Chondrocyte (in vitro differentiated cells): ENCODE data around the gene SGSM1. TPM values are rescaled to one million over a fixed set of nuclear protein-coding genes. Genes with fewer than 3 reads are reported as not detected.
"Not testable (repeated sequence)": the region's sequence is repeated elsewhere in the genome, so short reads cannot be mapped to it uniquely, and the experiment has no call there.

ENCODE experiments used
- DNase-seq: peaks from one replicate; pipeline ENCODE4 v3.0.0; 2021; ENCODE audit warnings: mixed read lengths, low spot score
- H3K27ac Mint-ChIP-seq: one replicate; pipeline ENCODE4 v1.8.0; 2021; ENCODE audit warnings: mild to moderate bottlenecking, moderate library complexity, mixed read lengths; ENCODE audit not compliant: unreplicated experiment
- H3K27me3 Mint-ChIP-seq: 2 replicates; pipeline ENCODE4 v1.8.0; 2021; ENCODE audit warnings: low read depth, mixed read lengths
- H3K36me3 Mint-ChIP-seq: 2 replicates; pipeline ENCODE4 v1.8.0; 2021; ENCODE audit warnings: low read depth, mixed read lengths
- H3K4me1 Mint-ChIP-seq: 2 replicates; pipeline ENCODE4 v1.8.0; 2021; ENCODE audit warnings: low read depth, mild to moderate bottlenecking, mixed read lengths
- H3K4me3 Mint-ChIP-seq: one replicate; pipeline ENCODE4 v1.8.0; 2021; ENCODE audit warnings: mild to moderate bottlenecking, moderate library complexity, mixed read lengths; ENCODE audit not compliant: unreplicated experiment
- H3K9me3 Mint-ChIP-seq: 2 replicates; pipeline ENCODE4 v1.8.0; 2021; ENCODE audit warnings: low read depth, mixed read lengths
- CTCF ChIP-seq: fragments of 200-600 bp; sonication (generic); IDR thresholded peaks from 2 replicates; pipeline ENCODE4 v1.5.0; 2021; ENCODE audit warnings: antibody characterized with exemption, mild to moderate bottlenecking, moderate library complexity
- total RNA-seq: library from RNA; stranded (reverse); gene quantifications from 3 replicates; pipeline ENCODE4 v1.2.1, GENCODE V29; 2021

The SGSM1 gene
- total RNA-seq, 1 donor from 2014 or later: 0.05 TPM

GRCh38 chr22:24833881-24834495, 28.0 kb downstream of the SGSM1 start:
- Mint-ChIP-seq H3K9me3 (peaks cover 8% of the 10 kb centered on the region), H3K27me3 (peaks cover 56% of the 10 kb centered on the region), H3K4me3 (no peak overlapping the region), H3K27ac (no peak overlapping the region), H3K36me3 (peaks cover 3% of the 10 kb centered on the region), H3K4me1 (no peaks in the 10 kb centered on the region)
- DNase-seq: no peak
- no peak for TF ChIP-seq CTCF

GRCh38 chr22:24834845-24835570, 29.0 kb downstream of the SGSM1 start:
- Mint-ChIP-seq H3K36me3 (peaks cover 3% of the 10 kb centered on the region), H3K9me3 (peaks cover 8% of the 10 kb centered on the region)

GRCh38 chr22:24836282-24836681, 30.3 kb downstream of the SGSM1 start:
- Mint-ChIP-seq H3K4me3 (no peak overlapping the region), H3K27ac (no peak overlapping the region), H3K9me3 (peaks cover 8% of the 10 kb centered on the region), H3K4me1 (no peaks in the 10 kb centered on the region), H3K27me3 (peaks cover 40% of the 10 kb centered on the region), H3K36me3 (peaks cover 3% of the 10 kb centered on the region)
- DNase-seq: no peak
- no peak for TF ChIP-seq CTCF

More at GRCh38 chr22:24834845-24835570, 29.0 kb downstream of the SGSM1 start:
- H3K4me3 Mint-ChIP-seq: no peak overlapping the region
- peak; percentile 46 for TF ChIP-seq CTCF
- peaks cover 51% of the 10 kb centered on the region for H3K27me3 Mint-ChIP-seq
- no peak for DNase-seq
- no peaks in the 10 kb centered on the region for H3K4me1 Mint-ChIP-seq
- no peak overlapping the region for H3K27ac Mint-ChIP-seq

GRCh38 chr22:24837517-24837916, 31.5 kb downstream of the SGSM1 start:
- H3K27ac Mint-ChIP-seq, H3K4me3 Mint-ChIP-seq: not testable (repeated sequence)

More at GRCh38 chr22:24837517-24837916, 31.5 kb downstream of the SGSM1 start:
- peaks cover 29% of the 10 kb centered on the region for H3K27me3 Mint-ChIP-seq
- not testable (repeated sequence) for H3K36me3 Mint-ChIP-seq, DNase-seq, H3K4me1 Mint-ChIP-seq, H3K9me3 Mint-ChIP-seq
- peak; percentile 37 for TF ChIP-seq CTCF
